Heart left ventricle (tissue), 13 donors: Measurements from ENCODE around the gene TMEM91.

Experiments
- POLR2A ChIP-seq, 2 donors: fragments of 450-650 bp; IDR thresholded peaks; one replicate each; pipeline ENCODE4 v1.6.1; 2017; ENCODE audit warnings: antibody characterized with exemption in 2 of 2, mild to moderate bottlenecking in 2 of 2, moderate library complexity in 2 of 2
- TF ChIP-seq, protein P1 (sequence below), 12 donors: fragments of 200-600 bp; sonication (generic) in 4 of 12; IDR thresholded peaks; one replicate each; pipeline versions ENCODE4 v1.5.0 to v1.8.0; 2018 to 2022; ENCODE audit warnings: antibody characterized with exemption in 12 of 12, mild to moderate bottlenecking in 5 of 12
- donor health status: ischemic (EF 13 %, LVEDD 7.1; RV severe dilation, severe dysfunction).
- donor health status: DM: no; HTN: yes; CAD: no.
- donor health status: DM: no; HTN: no; CAD: no.
- donor health status: ischemic (EF 25% LVEDD 6.9; RV normal size, moderate dysfunction).
- donor health status: ischemic (EF 25% LVEDD 5.7; RV mildly dilated, moderate dysfunction).
- donor health status: ischemic (EF 35%, LVEDD 5.7; RV mildly dilated, moderate dysfunction).
- donor health status: nonischemic (EF 11% LVEDD 7.7; RV severe dilation, severe dysfunction).
- donor health status: DM: yes; HTN: yes; CAD: no.
- donor health status: PGD.
- donor health status: ischemic (EF 29% LVEDD 5.4; RV normal size, mild dysfunction).
- donor health status: nonischemic (EF 23%, LVEDD 6.1; RV moderate dilation, normal function).

DNA sequence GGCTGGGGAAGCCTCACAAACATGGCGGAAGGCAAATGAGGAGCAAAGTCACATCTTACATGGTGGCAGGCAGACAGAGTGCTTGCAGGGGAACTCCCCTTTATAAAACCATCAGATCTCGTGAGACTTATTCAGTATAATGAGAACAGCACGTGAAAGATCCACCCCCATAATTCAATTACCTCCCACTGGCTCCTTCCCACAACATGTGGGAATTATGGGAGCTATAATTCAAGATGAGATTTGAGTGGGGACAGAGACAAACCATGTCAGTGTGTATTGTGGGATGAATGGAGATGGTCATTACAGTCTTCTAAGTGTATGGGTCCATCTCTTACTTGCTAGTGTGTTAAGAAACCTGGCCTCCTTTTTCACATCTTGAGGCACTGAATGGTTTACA lies 25.7 kb downstream of the TMEM91 start:
- TF ChIP-seq, protein P1, sequence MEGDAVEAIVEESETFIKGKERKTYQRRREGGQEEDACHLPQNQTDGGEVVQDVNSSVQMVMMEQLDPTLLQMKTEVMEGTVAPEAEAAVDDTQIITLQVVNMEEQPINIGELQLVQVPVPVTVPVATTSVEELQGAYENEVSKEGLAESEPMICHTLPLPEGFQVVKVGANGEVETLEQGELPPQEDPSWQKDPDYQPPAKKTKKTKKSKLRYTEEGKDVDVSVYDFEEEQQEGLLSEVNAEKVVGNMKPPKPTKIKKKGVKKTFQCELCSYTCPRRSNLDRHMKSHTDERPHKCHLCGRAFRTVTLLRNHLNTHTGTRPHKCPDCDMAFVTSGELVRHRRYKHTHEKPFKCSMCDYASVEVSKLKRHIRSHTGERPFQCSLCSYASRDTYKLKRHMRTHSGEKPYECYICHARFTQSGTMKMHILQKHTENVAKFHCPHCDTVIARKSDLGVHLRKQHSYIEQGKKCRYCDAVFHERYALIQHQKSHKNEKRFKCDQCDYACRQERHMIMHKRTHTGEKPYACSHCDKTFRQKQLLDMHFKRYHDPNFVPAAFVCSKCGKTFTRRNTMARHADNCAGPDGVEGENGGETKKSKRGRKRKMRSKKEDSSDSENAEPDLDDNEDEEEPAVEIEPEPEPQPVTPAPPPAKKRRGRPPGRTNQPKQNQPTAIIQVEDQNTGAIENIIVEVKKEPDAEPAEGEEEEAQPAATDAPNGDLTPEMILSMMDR (IDR thresholded peaks at IDR 0.05): no peak
- TF ChIP-seq POLR2A (IDR thresholded peaks at IDR 0.05): no peak
